Hepatocyte (in vitro differentiated cells): ENCODE data around the gene RMND1.

ENCODE experiments used
- CTCF ChIP-seq: fragments of 200-600 bp; sonication (generic); IDR thresholded peaks from 2 replicates; pipeline ENCODE4 v1.5.1; 2016; ENCODE audit warnings: antibody characterized with exemption, mild to moderate bottlenecking; ENCODE audit not compliant: poor library complexity
- EZH2 ChIP-seq: fragments of 200-600 bp; sonication (generic); IDR thresholded peaks from 2 replicates; pipeline ENCODE4 v1.6.1; 2016; ENCODE audit warnings: antibody characterized with exemption, mild to moderate bottlenecking, borderline replicate concordance
- EZH2phosphoT487 ChIP-seq: fragments of 200-600 bp; sonication (generic); IDR thresholded peaks from one replicate; pipeline ENCODE4 v1.6.1; 2018; ENCODE audit warnings: antibody characterized with exemption, mild to moderate bottlenecking, low read depth, moderate library complexity; ENCODE audit not compliant: unreplicated experiment, severe bottlenecking

DNA sequence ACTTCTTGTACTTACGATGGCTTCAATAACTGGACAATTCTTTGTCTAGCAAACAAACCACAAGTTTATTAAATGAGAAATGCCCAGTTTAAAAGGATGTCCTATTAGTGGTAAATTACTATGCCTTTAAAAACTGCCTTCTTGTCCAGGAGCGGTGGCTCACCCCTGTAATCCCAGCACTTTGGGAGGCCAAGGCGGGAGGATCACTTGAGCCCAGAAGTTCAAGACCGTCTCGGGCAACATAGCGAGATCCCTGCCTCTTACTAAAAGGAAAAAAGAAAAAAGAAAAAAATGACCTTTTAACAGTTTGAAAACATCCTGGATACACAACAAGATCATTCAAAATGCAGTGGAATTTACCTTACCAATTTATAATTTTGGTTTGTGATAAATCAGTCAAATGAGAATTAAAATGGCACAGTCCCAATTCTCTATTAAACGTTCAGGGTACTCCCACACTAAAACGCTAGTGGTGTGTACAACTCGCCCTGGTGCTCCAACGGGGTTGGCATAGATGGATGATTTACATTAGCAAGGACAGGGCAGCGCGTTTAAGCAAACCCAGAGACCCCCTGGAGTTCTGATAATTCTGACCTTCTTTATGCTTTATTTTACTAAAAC, 62.8 kb downstream of the RMND1 start:
- no peak for TF ChIP-seq CTCF
- no peak for TF ChIP-seq EZH2phosphoT487
- TF ChIP-seq EZH2 = no peak
